ENCODE results near the gene ZBTB8A.
"Not testable (repeated sequence)": the region's sequence is repeated elsewhere in the genome, so short reads cannot be mapped to it uniquely, and the experiment has no call there.

The ZBTB8A gene

GRCh38 chr1:32541064-32541566 is 1.9 kb downstream of the ZBTB8A start:
- no peak overlapping the region for H3K27ac ChIP-seq
- CTCF ChIA-PET: no interaction called here
- POLR2A ChIA-PET (ENCODE audit: low non-redundant PET): no interaction called here
- no peak for TF ChIP-seq CTCF (conservative IDR thresholded peaks at IDR 0.05; ENCODE audit: low read depth)
- DNase-seq (ENCODE audit: low spot score): no peak

DNA sequence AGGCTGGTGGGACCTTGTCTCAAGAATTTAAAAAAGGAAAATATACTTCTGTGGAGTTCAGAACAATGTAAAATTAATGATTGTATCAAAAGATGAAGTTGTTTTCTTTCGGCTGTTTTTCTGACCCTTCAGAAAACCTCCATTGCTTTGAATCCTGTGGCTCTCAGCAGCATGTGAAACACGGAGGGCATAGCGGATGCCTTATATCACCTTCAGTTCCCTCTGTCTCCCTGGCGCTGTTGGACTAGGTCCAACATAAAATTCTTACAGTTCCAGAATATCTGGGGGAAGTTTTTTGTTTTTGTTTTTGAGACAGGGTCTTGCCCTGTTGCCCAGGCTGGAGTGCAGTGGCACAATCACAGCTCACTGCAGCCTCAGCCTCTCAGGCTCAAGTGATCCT is 7.4 kb downstream of the ZBTB8A start:
- ChIA-PET CTCF (interaction anchor here (0.6 kb wide), 1 partner anchor 41 kb away, joined by 3 read pairs; no protein-coding TSS in a partner anchor), POLR2A (ENCODE audit: low non-redundant PET) (no interaction called here)
- no peak for TF ChIP-seq CTCF (conservative IDR thresholded peaks at IDR 0.05; ENCODE audit: low read depth)
- H3K27ac ChIP-seq: no peak overlapping the region
- DNase-seq (ENCODE audit: low spot score): no peak

- POLR2A ChIA-PET (ENCODE audit: low non-redundant PET): no interaction called here
- DNase-seq (ENCODE audit: low spot score): no peak
- CTCF ChIA-PET: no interaction called here
- no peak overlapping the region for H3K27ac ChIP-seq
- TF ChIP-seq CTCF (conservative IDR thresholded peaks at IDR 0.05; ENCODE audit: low read depth): no peak
Measured at GRCh38 chr1:32549616-32550015, 10.4 kb downstream of the ZBTB8A start.

- ChIA-PET CTCF (no interaction called here), POLR2A (ENCODE audit: low non-redundant PET) (no interaction called here)
- no peak for DNase-seq (ENCODE audit: low spot score)
- no peak for TF ChIP-seq CTCF (conservative IDR thresholded peaks at IDR 0.05; ENCODE audit: low read depth)
- H3K27ac ChIP-seq: no peak overlapping the region
Measured at GRCh38 chr1:32554288-32554687, 15.1 kb downstream of the ZBTB8A start.

DNA sequence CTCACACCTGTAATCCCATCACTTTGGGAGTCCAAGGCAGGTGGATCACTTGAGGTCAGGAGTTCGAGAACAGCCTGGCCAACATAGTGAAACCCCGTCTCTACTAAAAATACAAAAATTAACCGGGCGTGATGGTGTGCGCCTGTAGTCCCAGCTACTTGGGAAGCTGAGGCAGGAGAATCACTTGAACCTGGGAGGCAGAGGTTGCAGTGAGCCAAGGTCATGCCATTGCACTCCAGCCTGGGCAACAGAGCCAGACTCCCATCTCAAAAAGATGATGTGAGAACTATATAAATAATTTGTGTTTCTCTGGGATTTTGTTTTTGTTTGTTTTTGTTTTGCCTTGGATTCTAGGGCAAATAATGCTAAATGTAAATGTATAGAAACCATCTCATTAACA is 17.8 kb downstream of the ZBTB8A start:
- POLR2A ChIA-PET (ENCODE audit: low non-redundant PET); DNase-seq (ENCODE audit: low spot score); H3K27ac ChIP-seq; CTCF ChIA-PET: not testable (repeated sequence)

- CTCF ChIA-PET: interaction anchor here (0.5 to 0.8 kb wide), 2 partner anchors 38 to 72 kb away, joined by 4 read pairs; no protein-coding TSS in a partner anchor
- TF ChIP-seq CTCF (conservative IDR thresholded peaks at IDR 0.05; ENCODE audit: low read depth): no peak
- H3K27ac ChIP-seq: no peak overlapping the region
- no peak for DNase-seq (ENCODE audit: low spot score)
- POLR2A ChIA-PET (ENCODE audit: low non-redundant PET): no interaction called here
Measured at GRCh38 chr1:32557812-32558211, 18.6 kb downstream of the ZBTB8A start.

DNA sequence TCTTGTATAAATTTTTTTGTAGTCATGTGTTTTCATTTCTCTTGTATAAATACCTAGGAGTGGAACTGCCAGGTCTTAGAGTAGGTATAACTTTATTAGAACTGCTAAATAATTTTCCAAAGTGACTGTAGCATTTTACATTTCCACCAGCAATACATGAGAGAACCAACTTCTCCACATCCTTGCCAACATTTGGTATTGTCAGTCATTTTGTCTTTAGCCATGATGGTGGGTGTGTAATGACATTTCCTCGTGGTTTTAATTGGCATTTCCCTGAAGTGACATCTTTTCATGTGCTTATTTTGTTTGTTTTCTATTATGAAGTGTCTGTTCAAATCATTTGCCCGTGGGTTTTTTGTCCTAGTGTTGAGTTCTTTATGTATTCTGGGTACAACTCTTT is 29.7 kb downstream of the ZBTB8A start:
- no peak overlapping the region for H3K27ac ChIP-seq
- CTCF ChIA-PET: interaction anchor here (0.6 kb wide), 1 partner anchor 753 kb away, joined by 3 read pairs; the partner anchor contains the start of gene SPOCD1
- POLR2A ChIA-PET (ENCODE audit: low non-redundant PET): no interaction called here
- DNase-seq (ENCODE audit: low spot score): no peak
- TF ChIP-seq CTCF (conservative IDR thresholded peaks at IDR 0.05; ENCODE audit: low read depth): no peak
